ENCODE data around the gene MTR. TPM values are rescaled to one million over a fixed set of nuclear protein-coding genes. Genes with fewer than 3 reads are reported as not detected.
A peak's percentile ranks its signal among the peaks of the same experiment; 100 is the strongest.

The MTR gene
- total and polyA plus RNA-seq, 7 experiments from 2014 or later, result 19.8 to 78.8 (median 46.4) TPM

DNA sequence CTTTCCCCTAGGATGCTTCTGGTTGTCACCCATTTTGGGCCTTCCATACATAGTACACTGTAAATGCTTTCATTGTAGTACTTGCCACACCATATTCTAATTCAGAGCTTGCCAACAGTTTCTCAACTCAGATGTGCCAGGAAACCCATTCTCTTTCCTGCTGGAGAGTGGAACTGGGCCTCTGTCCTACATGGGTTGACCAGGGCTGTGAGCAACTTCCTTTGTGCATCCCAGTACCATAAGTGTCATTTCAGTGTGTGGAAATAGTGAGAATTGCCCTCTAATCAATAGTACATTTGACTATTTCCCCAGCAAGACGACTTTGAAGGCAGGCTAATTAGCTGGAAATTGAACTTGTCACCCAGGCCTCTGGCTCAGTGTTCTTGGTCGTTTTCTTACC, 74.8 kb downstream of the MTR start:
- Mint-ChIP-seq H3K4me1 (peaks cover 0 to 16% (median 0%) of the 10 kb centered on the region in 7 donors), H3K27me3 (no peaks in the 10 kb centered on the region), H3K9me3 (no peaks in the 10 kb centered on the region), H3K36me3 (peaks cover 12 to 51% (median 44%) of the 10 kb centered on the region in 5 donors), H3K4me3 (no peak overlapping the region), H3K27ac (peak overlapping the region in 1 of 9 donors; percentile 79)
- ChIA-PET POLR2A (no interaction called here), CTCF (interaction anchor here (1.5 kb wide), 1 partner anchor 264 kb away, joined by 4 read pairs; no protein-coding TSS in a partner anchor)
- Histone ChIP-seq H3K27ac (ENCODE audit: low read depth, low read length) (no peak overlapping the region), H3K4me1 (ENCODE audit: control insufficient read depth in 2 of 2, insufficient read depth in 2 of 2, low read length in 2 of 2) (no peaks in the 10 kb centered on the region), H3K27me3 (ENCODE audit: control insufficient read depth in 2 of 2, insufficient read depth in 2 of 2, low read length in 2 of 2) (no peaks in the 10 kb centered on the region), H3K4me3 (ENCODE audit: low read length) (no peak overlapping the region), H3K36me3 (ENCODE audit: control insufficient read depth in 2 of 3, insufficient read depth in 3 of 3, low read length in 3 of 3) (peaks cover 0 to 31% (median 8%) of the 10 kb centered on the region in 3 experiments), H3K9me3 (ENCODE audit: control insufficient read depth in 2 of 3, low read length in 3 of 3) (no peaks in the 10 kb centered on the region)
- intact Hi-C loops (cut with micrococcal nuclease), result loop anchor here (1.0 to 10.0 kb wide), 9 partner anchors 75 to 767 kb away; partner anchors contain the start of genes HEATR1 (in 2 of the 2), ERO1B (in 1 of the 2) and MTR (in 1 of the 2)
- ATAC-seq (no peak), DNase-seq (no peak)

DNA sequence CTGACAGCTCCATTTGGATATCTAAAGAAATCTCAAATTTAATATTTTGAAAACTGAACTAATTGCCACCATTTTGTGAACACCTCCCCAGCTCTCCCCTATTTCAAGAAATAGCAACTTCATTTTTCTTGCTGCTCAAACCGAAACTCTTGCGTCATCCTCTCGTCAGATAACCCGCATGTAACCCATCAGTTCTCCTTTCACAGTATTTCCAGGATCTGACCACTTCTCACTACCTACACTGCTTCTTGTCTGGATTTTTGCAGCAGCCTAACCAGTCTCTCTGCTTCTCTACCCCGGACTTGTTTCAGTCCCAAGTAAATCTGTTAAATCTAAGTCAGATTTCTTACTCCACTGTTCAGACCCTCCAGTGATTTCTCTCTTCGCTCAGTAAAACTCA, 75.6 kb downstream of the MTR start:
- no peak overlapping the region for H3K4me3 Mint-ChIP-seq
- Histone ChIP-seq H3K4me3 (ENCODE audit: low read length) (no peak overlapping the region), H3K9me3 (ENCODE audit: control insufficient read depth in 2 of 3, low read length in 3 of 3) (no peaks in the 10 kb centered on the region), H3K27ac (ENCODE audit: low read depth, low read length) (no peak overlapping the region), H3K36me3 (ENCODE audit: control insufficient read depth in 2 of 3, insufficient read depth in 3 of 3, low read length in 3 of 3) (peaks cover 0 to 33% (median 13%) of the 10 kb centered on the region in 3 experiments), H3K4me1 (ENCODE audit: control insufficient read depth in 2 of 2, insufficient read depth in 2 of 2, low read length in 2 of 2) (no peaks in the 10 kb centered on the region), H3K27me3 (ENCODE audit: control insufficient read depth in 2 of 2, insufficient read depth in 2 of 2, low read length in 2 of 2) (no peaks in the 10 kb centered on the region)
- H3K36me3 Mint-ChIP-seq, result peaks cover 15 to 51% (median 41%) of the 10 kb centered on the region in 5 donors
- H3K27me3 Mint-ChIP-seq, result no peaks in the 10 kb centered on the region
- POLR2A ChIA-PET, result no interaction called here
- intact Hi-C loops (cut with micrococcal nuclease), result loop anchor here in 1 of 2 donors (10.0 kb wide), 1 partner anchor 586 kb away; the partner anchor contains the start of gene ERO1B
- H3K27ac Mint-ChIP-seq, result no peak overlapping the region
- DNase-seq, result no peak
- H3K9me3 Mint-ChIP-seq, result no peaks in the 10 kb centered on the region
- ATAC-seq, result peak; percentile 65
- CTCF ChIA-PET, result interaction anchor here (1.5 kb wide), 1 partner anchor 265 kb away, joined by 4 read pairs; no protein-coding TSS in a partner anchor
- peaks cover 0 to 9% (median 0%) of the 10 kb centered on the region in 7 donors for H3K4me1 Mint-ChIP-seq

DNA sequence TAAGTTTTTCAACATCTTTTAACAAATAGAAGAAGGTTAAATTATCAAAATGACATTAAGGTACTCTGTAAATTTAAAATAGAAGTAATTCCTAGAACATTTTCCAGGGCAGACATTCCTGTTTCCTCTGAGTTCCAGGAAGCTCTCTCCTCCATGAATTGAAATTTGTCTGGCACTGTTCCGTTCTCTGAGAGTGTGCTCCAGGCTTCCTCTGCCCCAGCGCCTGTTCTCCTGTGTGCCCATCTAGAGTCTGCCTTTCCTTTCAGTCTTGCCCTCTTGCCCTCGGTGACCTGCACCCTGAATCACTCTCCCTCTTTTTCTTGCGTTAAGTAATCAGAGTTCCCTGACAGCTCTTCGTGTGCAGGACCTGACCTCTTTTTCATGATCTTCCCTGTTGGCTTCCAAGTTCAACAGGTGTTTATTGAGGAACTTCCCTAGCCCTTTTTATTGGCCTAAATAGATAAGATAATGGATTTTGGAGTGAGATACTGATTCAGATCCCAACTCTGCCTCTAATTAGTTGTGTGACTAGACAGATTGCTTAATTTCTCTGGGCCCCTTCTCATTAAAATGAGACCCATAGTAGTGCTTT, 77.1 kb downstream of the MTR start:
- no peaks in the 10 kb centered on the region for H3K4me1 ChIP-seq (ENCODE audit: control insufficient read depth in 2 of 2, insufficient read depth in 2 of 2, low read length in 2 of 2)
- no peak overlapping the region for H3K4me3 Mint-ChIP-seq
- no peaks in the 10 kb centered on the region for H3K9me3 ChIP-seq (ENCODE audit: control insufficient read depth in 2 of 3, low read length in 3 of 3)
- POLR2A ChIA-PET, result no interaction called here
- no peaks in the 10 kb centered on the region for H3K27me3 ChIP-seq (ENCODE audit: control insufficient read depth in 2 of 2, insufficient read depth in 2 of 2, low read length in 2 of 2)
- H3K36me3 Mint-ChIP-seq, result peaks cover 15 to 54% (median 36%) of the 10 kb centered on the region in 5 donors
- intact Hi-C loops (cut with micrococcal nuclease), result loop anchor here in 1 of 2 donors (10.0 kb wide), 1 partner anchor 587 kb away; the partner anchor contains the start of gene ERO1B
- H3K27ac ChIP-seq (ENCODE audit: low read depth, low read length), result no peak overlapping the region
- H3K4me1 Mint-ChIP-seq, result peaks cover 0 to 6% (median 0%) of the 10 kb centered on the region in 7 donors
- CTCF ChIA-PET, result interaction anchor here (0.9 kb wide), 1 partner anchor 112 kb away, joined by 3 read pairs; no protein-coding TSS in a partner anchor
- no peaks in the 10 kb centered on the region for H3K27me3 Mint-ChIP-seq
- no peak overlapping the region for H3K4me3 ChIP-seq (ENCODE audit: low read length)
- H3K9me3 Mint-ChIP-seq, result no peaks in the 10 kb centered on the region
- DNase-seq (no peak), ATAC-seq (no peak)
- peak overlapping the region in 2 of 9 donors; percentile 21 to 33 for H3K27ac Mint-ChIP-seq
- H3K36me3 ChIP-seq (ENCODE audit: control insufficient read depth in 2 of 3, insufficient read depth in 3 of 3, low read length in 3 of 3), result peaks cover 0 to 40% (median 13%) of the 10 kb centered on the region in 3 experiments

DNA sequence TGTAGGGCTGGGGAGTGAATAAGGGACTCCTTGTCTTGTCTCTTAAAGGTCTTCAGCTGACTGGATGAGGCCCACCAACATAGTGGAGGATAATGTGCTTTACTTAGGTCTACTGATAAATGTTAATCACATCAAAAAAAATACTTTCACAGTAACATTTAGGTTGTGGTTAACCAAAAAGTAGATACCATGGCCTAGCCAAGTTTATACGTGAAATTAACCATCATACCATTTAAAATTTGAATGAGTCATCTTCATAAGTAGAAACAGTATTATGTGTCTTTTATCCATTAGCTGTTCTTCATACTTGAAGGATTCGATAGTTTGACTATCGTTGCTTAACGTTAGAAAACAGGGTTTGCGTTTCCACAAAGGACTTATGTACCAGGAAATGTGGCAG, 80.9 kb downstream of the MTR start:
- Histone ChIP-seq H3K27me3 (ENCODE audit: control insufficient read depth in 2 of 2, insufficient read depth in 2 of 2, low read length in 2 of 2) (no peaks in the 10 kb centered on the region), H3K4me1 (ENCODE audit: control insufficient read depth in 2 of 2, insufficient read depth in 2 of 2, low read length in 2 of 2) (no peaks in the 10 kb centered on the region), H3K4me3 (ENCODE audit: low read length) (no peak overlapping the region), H3K36me3 (ENCODE audit: control insufficient read depth in 2 of 3, insufficient read depth in 3 of 3, low read length in 3 of 3) (peaks cover 0 to 63% (median 22%) of the 10 kb centered on the region in 3 experiments), H3K27ac (ENCODE audit: low read depth, low read length) (no peak overlapping the region), H3K9me3 (ENCODE audit: control insufficient read depth in 2 of 3, low read length in 3 of 3) (no peaks in the 10 kb centered on the region)
- no peaks in the 10 kb centered on the region for H3K27me3 Mint-ChIP-seq
- intact Hi-C loops (cut with micrococcal nuclease), result loop anchor here in 1 of 2 donors (10.0 kb wide), 1 partner anchor 591 kb away; the partner anchor contains the start of gene ERO1B
- no peaks in the 10 kb centered on the region for H3K9me3 Mint-ChIP-seq
- peaks cover 12 to 57% (median 28%) of the 10 kb centered on the region in 5 donors for H3K36me3 Mint-ChIP-seq
- ChIA-PET CTCF (no interaction called here), POLR2A (no interaction called here)
- no peak for ATAC-seq
- no peak for DNase-seq
- peaks cover 0 to 5% (median 0%) of the 10 kb centered on the region in 7 donors for H3K4me1 Mint-ChIP-seq
- no peak overlapping the region for H3K4me3 Mint-ChIP-seq
- H3K27ac Mint-ChIP-seq, result peak overlapping the region in 1 of 9 donors; percentile 14

DNA sequence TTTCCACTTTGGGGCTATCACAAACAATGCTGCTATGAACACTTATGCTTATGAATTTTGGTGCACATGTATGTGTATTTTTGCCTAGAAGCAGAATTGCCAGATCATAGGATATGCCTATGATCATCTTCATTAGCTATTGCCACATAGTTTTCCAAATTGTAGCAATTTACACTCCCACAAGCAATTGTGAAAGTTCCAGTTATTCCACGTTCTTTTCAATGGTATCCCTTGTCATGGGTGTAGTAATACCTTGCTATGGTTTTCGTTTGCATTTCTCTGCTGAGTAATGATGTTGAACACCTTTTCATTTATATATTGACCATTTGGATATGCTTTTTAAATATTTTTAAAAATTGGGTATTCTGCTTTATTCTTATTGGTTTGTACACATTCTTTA, 82.6 kb downstream of the MTR start:
- Mint-ChIP-seq H3K4me1 (no peaks in the 10 kb centered on the region), H3K27ac (no peak overlapping the region), H3K27me3 (no peaks in the 10 kb centered on the region), H3K36me3 (peaks cover 7 to 48% (median 22%) of the 10 kb centered on the region in 5 donors), H3K4me3 (no peak overlapping the region), H3K9me3 (no peaks in the 10 kb centered on the region)
- peaks cover 0 to 58% (median 22%) of the 10 kb centered on the region in 3 experiments for H3K36me3 ChIP-seq (ENCODE audit: control insufficient read depth in 2 of 3, insufficient read depth in 3 of 3, low read length in 3 of 3)
- ChIA-PET POLR2A (interaction anchor here (0.6 kb wide), 1 partner anchor 275 kb away, joined by 3 read pairs; no protein-coding TSS in a partner anchor), CTCF (no interaction called here)
- no peak overlapping the region for H3K4me3 ChIP-seq (ENCODE audit: low read length)
- H3K9me3 ChIP-seq (ENCODE audit: control insufficient read depth in 2 of 3, low read length in 3 of 3), result no peaks in the 10 kb centered on the region
- no peak overlapping the region for H3K27ac ChIP-seq (ENCODE audit: low read depth, low read length)
- H3K27me3 ChIP-seq (ENCODE audit: control insufficient read depth in 2 of 2, insufficient read depth in 2 of 2, low read length in 2 of 2), result no peaks in the 10 kb centered on the region
- ATAC-seq, result no peak
- H3K4me1 ChIP-seq (ENCODE audit: control insufficient read depth in 2 of 2, insufficient read depth in 2 of 2, low read length in 2 of 2), result no peaks in the 10 kb centered on the region
- intact Hi-C loops (cut with micrococcal nuclease), result loop anchor here in 1 of 2 donors (10.0 kb wide), 1 partner anchor 593 kb away; the partner anchor contains the start of gene ERO1B
- no peak for DNase-seq

DNA sequence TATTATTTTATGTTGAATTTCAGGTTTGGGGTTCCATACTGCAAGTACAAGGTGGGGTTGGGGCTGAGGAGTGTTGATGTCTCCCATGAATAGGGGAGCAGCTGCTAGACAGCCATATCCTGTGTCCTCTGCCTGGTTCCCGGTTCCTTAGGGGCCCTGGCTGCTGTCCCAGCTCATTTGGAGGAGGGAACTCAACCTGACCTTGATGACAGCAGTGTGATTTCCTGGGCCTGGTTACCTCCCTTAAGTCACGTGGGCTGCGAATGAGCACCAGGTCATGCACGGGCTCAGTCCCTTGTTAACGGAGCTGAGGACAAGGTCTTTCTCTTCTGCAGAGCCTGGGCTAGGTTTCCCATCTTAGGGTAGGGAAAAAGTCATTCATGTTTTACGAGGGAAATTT, 85.1 kb downstream of the MTR start:
- H3K4me3 ChIP-seq (ENCODE audit: low read length), result no peak overlapping the region
- CTCF ChIA-PET, result no interaction called here
- no peaks in the 10 kb centered on the region for H3K9me3 Mint-ChIP-seq
- H3K27me3 Mint-ChIP-seq, result no peaks in the 10 kb centered on the region
- H3K27ac ChIP-seq (ENCODE audit: low read depth, low read length), result no peak overlapping the region
- DNase-seq (no peak), ATAC-seq (no peak)
- H3K27ac Mint-ChIP-seq, result no peak overlapping the region
- POLR2A ChIA-PET, result no interaction called here
- H3K36me3 Mint-ChIP-seq, result peaks cover 5 to 56% (median 17%) of the 10 kb centered on the region in 5 donors
- H3K4me1 ChIP-seq (ENCODE audit: control insufficient read depth in 2 of 2, insufficient read depth in 2 of 2, low read length in 2 of 2), result no peaks in the 10 kb centered on the region
- H3K9me3 ChIP-seq (ENCODE audit: control insufficient read depth in 2 of 3, low read length in 3 of 3), result no peaks in the 10 kb centered on the region
- H3K4me3 Mint-ChIP-seq, result no peak overlapping the region
- peaks cover 0 to 58% (median 11%) of the 10 kb centered on the region in 3 experiments for H3K36me3 ChIP-seq (ENCODE audit: control insufficient read depth in 2 of 3, insufficient read depth in 3 of 3, low read length in 3 of 3)
- H3K27me3 ChIP-seq (ENCODE audit: control insufficient read depth in 2 of 2, insufficient read depth in 2 of 2, low read length in 2 of 2), result no peaks in the 10 kb centered on the region
- intact Hi-C loops (cut with micrococcal nuclease), result no loop called here
- no peaks in the 10 kb centered on the region for H3K4me1 Mint-ChIP-seq
